CD4-positive, alpha-beta T cell (primary cell): ENCODE data around the gene HLA-DOB. TPM values are rescaled to one million over a fixed set of nuclear protein-coding genes. Genes with fewer than 3 reads are reported as not detected.

Experiments
- ATAC-seq: fragments of 200-7000 bp; cut with Tn5 transposase; one replicate; pipeline ENCODE4 v1.10.0; 2022; ENCODE audit warnings: mild to moderate bottlenecking; ENCODE audit not compliant: poor library complexity
- CTCF ChIA-PET: fragments of 350-600 bp; sonication (Branson Sonifier 250); formaldehyde crosslinking; loops from one replicate; lab custom pipeline; 2021; ENCODE audit warnings: antibody characterized with exemption, inconsistent platforms; lab: Charles Lee
- POLR2A ChIA-PET: fragments of 350-600 bp; sonication (Branson Sonifier 250); formaldehyde crosslinking; loops from one replicate; lab custom pipeline; 2021; ENCODE audit warnings: antibody characterized with exemption, inconsistent platforms; lab: Charles Lee
- DNase-seq, 14 experiments: peaks; one replicate each; pipeline ENCODE4 v3.0.0-alpha.2; 2013 to 2020; ENCODE audit warnings: mixed read lengths in 2 of 14
- H3K27ac ChIP-seq, 2 donors: one replicate each; pipeline versions ENCODE4 v1.5.1 to v1.7.0; 2013; ENCODE audit warnings: low read length in 2 of 2, low read depth in 1 of 2, mild to moderate bottlenecking in 1 of 2
- H3K27me3 ChIP-seq, 2 experiments: 1 replicate in 1 of 2; 2 replicates in 1 of 2; pipeline versions ENCODE4 v1.6.1 to v1.7.0; 2013; ENCODE audit warnings: low read length in 2 of 2, control low read depth in 1 of 2, mild to moderate bottlenecking in 1 of 2, moderate library complexity in 1 of 2; ENCODE audit not compliant: insufficient read depth in 2 of 2, control insufficient read depth in 1 of 2
- H3K36me3 ChIP-seq: one replicate; pipeline ENCODE4 v1.6.1; 2013; ENCODE audit warnings: low read length, control low read depth; ENCODE audit not compliant: insufficient read depth
- H3K4me1 ChIP-seq: one replicate; pipeline ENCODE4 v1.6.1; 2013; ENCODE audit warnings: low read length, control low read depth; ENCODE audit not compliant: insufficient read depth
- H3K4me3 ChIP-seq: one replicate; pipeline ENCODE4 v1.5.1; 2013; ENCODE audit warnings: mild to moderate bottlenecking, low read length, moderate library complexity
- H3K9me3 ChIP-seq, 2 experiments: 1 replicate in 1 of 2; 2 replicates in 1 of 2; pipeline versions ENCODE4 v1.6.1 to v1.7.0; 2013; ENCODE audit warnings: low read length in 2 of 2, mild to moderate bottlenecking in 2 of 2, control low read depth in 1 of 2, moderate library complexity in 1 of 2; ENCODE audit not compliant: control insufficient read depth in 1 of 2, insufficient read depth in 1 of 2
- H3K27ac Mint-ChIP-seq: one replicate; pipeline ENCODE4 v1.8.0; 2020; ENCODE audit warnings: mixed read lengths
- H3K27me3 Mint-ChIP-seq: one replicate; pipeline ENCODE4 v1.8.0; 2021; ENCODE audit warnings: mixed read lengths
- H3K36me3 Mint-ChIP-seq: one replicate; pipeline ENCODE4 v1.8.0; 2021; ENCODE audit warnings: low read depth, mixed read lengths
- H3K4me1 Mint-ChIP-seq: one replicate; pipeline ENCODE4 v1.8.0; 2021; ENCODE audit warnings: low read depth, mixed read lengths
- H3K4me3 Mint-ChIP-seq: one replicate; pipeline ENCODE4 v1.8.0; 2020; ENCODE audit warnings: mild to moderate bottlenecking, mixed read lengths
- H3K9me3 Mint-ChIP-seq: one replicate; pipeline ENCODE4 v1.8.0; 2020; ENCODE audit warnings: mixed read lengths
- intact Hi-C, 2 experiments: fragments of 100-400 bp; cut with DNase I in 1 of 2; cut with micrococcal nuclease in 1 of 2; formaldehyde crosslinking; loops; one replicate each; pipeline versions ENCODE4 v1.15.1 to v1.9.0; 2023 to 2025; cut with DNase I, micrococcal nuclease
- total RNA-seq, 174 experiments: library from RNA in 2 of 174; stranded (reverse) in 2 of 174; gene quantifications; one replicate each; pipeline ENCODE4 v1.2.3 and lab custom pipeline; 2021 to 2026
- TF ChIP-seq, protein P1 (sequence below): fragments of 200-600 bp; IDR thresholded peaks from one replicate; pipeline ENCODE4 v1.8.0; 2022; ENCODE audit warnings: antibody characterized with exemption, mild to moderate bottlenecking

HLA-DOB gene
- total RNA-seq, 2 experiments from 2014 or later, result 2.9 to 3.2 TPM

DNA sequence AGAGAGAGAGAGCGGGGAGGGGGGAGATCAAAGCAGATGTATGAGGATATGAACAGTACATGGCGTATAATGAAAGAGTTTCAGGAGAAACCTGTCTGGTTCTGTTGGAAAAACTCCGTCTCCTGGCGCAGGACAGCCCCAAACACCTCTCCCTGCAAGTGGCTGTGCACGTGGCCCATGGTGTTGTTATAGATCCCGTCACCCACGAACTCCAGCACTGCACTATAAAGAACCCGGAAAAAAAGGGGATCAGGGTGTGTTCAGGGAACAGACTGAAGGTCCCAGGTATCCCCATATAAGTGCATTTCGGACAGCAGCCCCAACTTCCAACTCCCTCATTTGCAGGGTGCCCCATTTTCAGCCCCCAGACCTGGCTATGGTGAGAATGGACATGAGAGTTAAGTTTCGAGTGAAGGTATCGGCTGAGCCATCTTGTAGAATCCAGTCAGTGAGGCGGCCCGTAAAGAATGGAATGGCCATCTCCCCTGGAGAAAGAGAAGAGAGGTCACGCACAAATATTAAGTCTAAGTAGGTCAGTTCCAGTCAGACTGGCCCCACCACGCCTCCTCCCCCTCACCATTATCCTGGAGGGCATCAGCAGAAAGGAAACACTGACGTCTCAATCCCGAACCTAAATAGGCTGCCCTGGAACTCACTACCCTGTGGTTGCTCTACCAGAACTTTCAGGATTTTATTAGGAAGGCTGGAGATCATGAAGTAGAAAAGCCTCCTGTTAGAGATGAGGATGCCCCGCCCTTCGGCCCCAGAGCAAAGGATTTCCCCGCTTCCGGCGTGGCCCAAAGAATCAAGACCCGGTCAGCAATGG is 35.4 kb upstream of the HLA-DOB start:
- peaks cover 77% of the 10 kb centered on the region for H3K4me1 ChIP-seq
- Mint-ChIP-seq H3K4me3 (peak overlapping the region; percentile 98), H3K9me3 (no peaks in the 10 kb centered on the region), H3K27ac (peak overlapping the region; percentile 99), H3K36me3 (peaks cover 95% of the 10 kb centered on the region), H3K27me3 (no peaks in the 10 kb centered on the region), H3K4me1 (peaks cover 88% of the 10 kb centered on the region)
- TF ChIP-seq, protein P1, sequence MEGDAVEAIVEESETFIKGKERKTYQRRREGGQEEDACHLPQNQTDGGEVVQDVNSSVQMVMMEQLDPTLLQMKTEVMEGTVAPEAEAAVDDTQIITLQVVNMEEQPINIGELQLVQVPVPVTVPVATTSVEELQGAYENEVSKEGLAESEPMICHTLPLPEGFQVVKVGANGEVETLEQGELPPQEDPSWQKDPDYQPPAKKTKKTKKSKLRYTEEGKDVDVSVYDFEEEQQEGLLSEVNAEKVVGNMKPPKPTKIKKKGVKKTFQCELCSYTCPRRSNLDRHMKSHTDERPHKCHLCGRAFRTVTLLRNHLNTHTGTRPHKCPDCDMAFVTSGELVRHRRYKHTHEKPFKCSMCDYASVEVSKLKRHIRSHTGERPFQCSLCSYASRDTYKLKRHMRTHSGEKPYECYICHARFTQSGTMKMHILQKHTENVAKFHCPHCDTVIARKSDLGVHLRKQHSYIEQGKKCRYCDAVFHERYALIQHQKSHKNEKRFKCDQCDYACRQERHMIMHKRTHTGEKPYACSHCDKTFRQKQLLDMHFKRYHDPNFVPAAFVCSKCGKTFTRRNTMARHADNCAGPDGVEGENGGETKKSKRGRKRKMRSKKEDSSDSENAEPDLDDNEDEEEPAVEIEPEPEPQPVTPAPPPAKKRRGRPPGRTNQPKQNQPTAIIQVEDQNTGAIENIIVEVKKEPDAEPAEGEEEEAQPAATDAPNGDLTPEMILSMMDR, result no peak
- H3K27ac ChIP-seq, result peak overlapping the region; percentile 98 to 100
- ChIA-PET CTCF (interaction anchor here (1.1 to 7.8 kb wide), 6 partner anchors 7 to 119 kb away, joined by 5 to 288 read pairs (median 48); partner anchors contain the start of genes PSMB8 and TAP2), POLR2A (interaction anchor here (1.5 to 9.3 kb wide), 5 partner anchors 10 to 118 kb away, joined by 11 to 901 read pairs (median 118); partner anchors contain the start of genes BRD2, PSMB8 and TAP2)
- H3K4me3 ChIP-seq, result peak overlapping the region; percentile 94
- no peaks in the 10 kb centered on the region for H3K27me3 ChIP-seq
- intact Hi-C loops, result loop anchor here in 1 of 2 experiments (5.0 to 10.0 kb wide), 2 partner anchors 655 to 727 kb away; partner anchors contain the start of gene ATF6B
- ATAC-seq (no peak), DNase-seq (peak in 6 of 14 experiments; percentile 14 to 51 (median 40))
- peaks cover 63% of the 10 kb centered on the region for H3K36me3 ChIP-seq
- no peaks in the 10 kb centered on the region for H3K9me3 ChIP-seq

GRCh38 chr6:32851025-32851424 is 34.2 kb upstream of the HLA-DOB start:
- H3K36me3 Mint-ChIP-seq, result peaks cover 97% of the 10 kb centered on the region
- peak overlapping the region; percentile 94 for H3K4me3 ChIP-seq

DNA sequence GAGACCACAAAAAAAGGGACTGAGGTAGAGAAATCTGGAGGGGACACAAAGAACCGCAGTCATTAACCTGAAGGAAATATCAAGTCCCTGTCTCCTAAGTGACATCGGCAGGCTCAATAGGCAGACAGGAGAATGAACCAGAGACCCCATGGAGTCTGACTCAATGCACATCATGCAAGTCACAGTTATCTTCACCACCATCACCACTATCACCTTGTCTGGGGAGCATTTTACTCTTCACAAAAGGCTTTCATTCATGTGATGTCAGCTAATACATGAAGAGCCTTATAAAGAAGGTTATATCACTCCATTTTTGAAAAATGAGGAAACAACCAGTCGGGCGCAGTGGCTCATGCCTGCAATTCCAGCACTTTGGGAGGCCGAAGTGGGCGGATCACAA is 32.3 kb upstream of the HLA-DOB start:
- CTCF ChIA-PET, result interaction anchor here (3.2 kb wide), 1 partner anchor 11 kb away, joined by 31 read pairs; the partner anchor contains the start of gene TAP2

More at GRCh38 chr6:32851025-32851424, 34.2 kb upstream of the HLA-DOB start:
- Histone ChIP-seq H3K4me1 (peaks cover 79% of the 10 kb centered on the region), H3K27me3 (no peaks in the 10 kb centered on the region), H3K27ac (peak overlapping the region; percentile 14 to 100), H3K9me3 (no peaks in the 10 kb centered on the region), H3K36me3 (peaks cover 63% of the 10 kb centered on the region)
- H3K27ac Mint-ChIP-seq, result peak overlapping the region; percentile 99
- TF ChIP-seq, protein P1, result no peak
- ChIA-PET POLR2A (interaction anchor here (0.8 to 3.4 kb wide), 4 partner anchors 12 to 120 kb away, joined by 3 to 35 read pairs (median 10); partner anchors contain the start of gene TAP2), CTCF (interaction anchor here (1.0 to 3.2 kb wide), 2 partner anchors 13 to 17 kb away, joined by 3 to 31 read pairs; partner anchors contain the start of gene TAP2)
- no peaks in the 10 kb centered on the region for H3K27me3 Mint-ChIP-seq
- DNase-seq (peak in 1 of 14 experiments; percentile 3), ATAC-seq (no peak)
- peaks cover 91% of the 10 kb centered on the region for H3K4me1 Mint-ChIP-seq
- intact Hi-C loops, result loop anchor here in 1 of 2 experiments (5.0 to 10.0 kb wide), 2 partner anchors 654 to 726 kb away; partner anchors contain the start of gene ATF6B
- no peaks in the 10 kb centered on the region for H3K9me3 Mint-ChIP-seq
- peak overlapping the region; percentile 98 for H3K4me3 Mint-ChIP-seq

More for the DNA sequence above, 32.3 kb upstream of the HLA-DOB start:
- peaks cover 91% of the 10 kb centered on the region for H3K4me1 Mint-ChIP-seq
- H3K36me3 ChIP-seq, result peaks cover 75% of the 10 kb centered on the region
- ATAC-seq, result no peak
- H3K4me3 ChIP-seq, result no peak overlapping the region
- H3K4me3 Mint-ChIP-seq, result peak overlapping the region; percentile 97
- peaks cover 74% of the 10 kb centered on the region for H3K4me1 ChIP-seq
- POLR2A ChIA-PET, result interaction anchor here (0.6 to 3.4 kb wide), 3 partner anchors 10 to 226 kb away, joined by 3 to 35 read pairs (median 18); partner anchors contain the start of gene TAP2
- intact Hi-C loops, result loop anchor here (10.0 kb wide), 2 partner anchors 356 to 1396 kb away; partner anchors contain the start of genes HSD17B8 (in 1 of the 2), RING1 (in 1 of the 2), RXRB (in 1 of the 2) and SLC39A7 (in 1 of the 2)
- H3K27me3 Mint-ChIP-seq, result no peaks in the 10 kb centered on the region
- H3K36me3 Mint-ChIP-seq, result peaks cover 97% of the 10 kb centered on the region
- DNase-seq, result peak in 1 of 14 experiments; percentile 2
- H3K27ac Mint-ChIP-seq, result peak overlapping the region; percentile 99
- no peaks in the 10 kb centered on the region for H3K9me3 ChIP-seq
- peak overlapping the region; percentile 49 to 100 for H3K27ac ChIP-seq
- TF ChIP-seq, protein P1, result no peak
- no peaks in the 10 kb centered on the region for H3K9me3 Mint-ChIP-seq
- no peaks in the 10 kb centered on the region for H3K27me3 ChIP-seq
